HG03175 (cell line): ENCODE results near the gene LGALS7.
"Not testable (repeated sequence)": the region's sequence is repeated elsewhere in the genome, so short reads cannot be mapped to it uniquely, and the experiment has no call there.

Experiments
- ATAC-seq: cut with Tn5 transposase; IDR thresholded peaks from one replicate; pipeline ENCODE4 v1.9.1; 2021; ENCODE audit warnings: mild to moderate bottlenecking, moderate library complexity; ENCODE audit not compliant: unreplicated experiment

LGALS7 gene

GRCh38 chr19:38774181-38774950 lies 1.0 kb upstream of the LGALS7 start:
- no peak for ATAC-seq

- ATAC-seq, result not testable (repeated sequence)
Observed at GRCh38 chr19:38771569-38771968, 1.7 kb downstream of the LGALS7 start.

GRCh38 chr19:38770949-38771275 lies 2.4 kb downstream of the LGALS7 start:
- not testable (repeated sequence) for ATAC-seq

GRCh38 chr19:38770228-38770948 lies 2.9 kb downstream of the LGALS7 start:
- ATAC-seq, result peak; percentile 15

- peak; percentile 78 for ATAC-seq
Observed at GRCh38 chr19:38769635-38770211, 3.6 kb downstream of the LGALS7 start.

- no peak for ATAC-seq
Observed at GRCh38 chr19:38766276-38767047, 6.9 kb downstream of the LGALS7 start.

GRCh38 chr19:38765214-38765613 lies 8.1 kb downstream of the LGALS7 start:
- ATAC-seq, result no peak

- ATAC-seq, result no peak
Observed at GRCh38 chr19:38763795-38764220, 9.5 kb downstream of the LGALS7 start.

GRCh38 chr19:38761884-38762389 lies 11.4 kb downstream of the LGALS7 start:
- ATAC-seq, result not testable (repeated sequence)

GRCh38 chr19:38760805-38761517 lies 12.4 kb downstream of the LGALS7 start:
- ATAC-seq, result not testable (repeated sequence)

- ATAC-seq, result no peak
Observed at GRCh38 chr19:38759590-38760003, 13.7 kb downstream of the LGALS7 start.

- ATAC-seq, result not testable (repeated sequence)
Observed at GRCh38 chr19:38754196-38754595, 19.1 kb downstream of the LGALS7 start.

- ATAC-seq, result not testable (repeated sequence)
Observed at GRCh38 chr19:38753783-38754182, 19.5 kb downstream of the LGALS7 start.

- no peak for ATAC-seq
Observed at GRCh38 chr19:38745316-38745715, 28.0 kb downstream of the LGALS7 start.

- ATAC-seq, result no peak
Observed at GRCh38 chr19:38744874-38745273, 28.4 kb downstream of the LGALS7 start.

- ATAC-seq, result no peak
Observed at GRCh38 chr19:38744298-38744681, 29.0 kb downstream of the LGALS7 start, which contains the start of gene CAPN12. TSS of gene CAPN12 (minus strand) at chr19:38744474. CDS start at chr19:38744165, 309 bp downstream.

- no peak for ATAC-seq
Observed at GRCh38 chr19:38743394-38744297, 29.7 kb downstream of the LGALS7 start.

GRCh38 chr19:38742906-38743305 lies 30.4 kb downstream of the LGALS7 start:
- ATAC-seq, result no peak

GRCh38 chr19:38742296-38742695 lies 31.0 kb downstream of the LGALS7 start:
- ATAC-seq, result no peak
